ENCODE measurements around the gene DOK5.

DOK5 gene

GRCh38 chr20:54545676-54546358 lies 70.4 kb downstream of the DOK5 start:
- no peak overlapping the region for H3K27ac ChIP-seq

GRCh38 chr20:54548849-54549248 lies 73.5 kb downstream of the DOK5 start:
- TF ChIP-seq ZFX (IDR thresholded peaks at IDR 0.05) (no peak), CTCF (conservative IDR thresholded peaks at IDR 0.05) (no peak)
- H3K27ac ChIP-seq = no peak overlapping the region

More at GRCh38 chr20:54545676-54546358, 70.4 kb downstream of the DOK5 start:
- TF ChIP-seq CTCF (conservative IDR thresholded peaks at IDR 0.05) (no peak), ZFX (IDR thresholded peaks at IDR 0.05) (no peak)

GRCh38 chr20:54549658-54550326 lies 74.4 kb downstream of the DOK5 start:
- TF ChIP-seq ZFX (IDR thresholded peaks at IDR 0.05) (no peak), CTCF (conservative IDR thresholded peaks at IDR 0.05) (no peak)

GRCh38 chr20:54550776-54551396 lies 75.5 kb downstream of the DOK5 start:
- no peak for TF ChIP-seq CTCF (conservative IDR thresholded peaks at IDR 0.05)
- TF ChIP-seq ZFX (IDR thresholded peaks at IDR 0.05) = no peak
- no peak overlapping the region for H3K27ac ChIP-seq

More at GRCh38 chr20:54549658-54550326, 74.4 kb downstream of the DOK5 start:
- no peak overlapping the region for H3K27ac ChIP-seq

GRCh38 chr20:54554006-54554405 lies 78.6 kb downstream of the DOK5 start:
- TF ChIP-seq CTCF (conservative IDR thresholded peaks at IDR 0.05) = no peak
- TF ChIP-seq ZFX (IDR thresholded peaks at IDR 0.05) = no peak
- H3K27ac ChIP-seq = no peak overlapping the region

GRCh38 chr20:54555150-54555549 lies 79.8 kb downstream of the DOK5 start:
- no peak overlapping the region for H3K27ac ChIP-seq
- TF ChIP-seq CTCF (conservative IDR thresholded peaks at IDR 0.05) = no peak
- TF ChIP-seq ZFX (IDR thresholded peaks at IDR 0.05) = no peak

GRCh38 chr20:54556406-54556805 lies 81.0 kb downstream of the DOK5 start:
- TF ChIP-seq CTCF (conservative IDR thresholded peaks at IDR 0.05) (no peak), ZFX (IDR thresholded peaks at IDR 0.05) (no peak)
- no peak overlapping the region for H3K27ac ChIP-seq
